H1 (cell line): ENCODE data around the gene PRICKLE3. TPM values are rescaled to one million over a fixed set of nuclear protein-coding genes. Genes with fewer than 3 reads are reported as not detected.

Experiments used
- CTCF ChIA-PET: fragments of 300-600 bp; sonication (Branson Sonifier 250); formaldehyde crosslinking; loops from one replicate; lab custom pipeline; 2021; ENCODE audit not compliant: partially characterized antibody; lab: Charles Lee
- POLR2A ChIA-PET: fragments of 300-600 bp; sonication (Branson Sonifier 250); formaldehyde crosslinking; loops from one replicate; lab custom pipeline; 2021; ENCODE audit warnings: inconsistent platforms; ENCODE audit not compliant: partially characterized antibody; lab: Charles Lee
- DNase-seq, 2 experiments: peaks; one replicate each; pipeline versions ENCODE4 v3.0.0 to v3.0.0-alpha.2; 2010 to 2022; ENCODE audit warnings: low spot score in 2 of 2, low read depth in 1 of 2, mixed read lengths in 1 of 2
- FAIRE-seq: peaks from 2 replicates; lab custom pipeline; 2011; peaks lifted over from hg19 to GRCh38; lab: Jason Lieb, UNC
- H2AFZ ChIP-seq: 2 replicates; pipeline ENCODE4 v1.8.1; 2012; ENCODE audit warnings: low read length, inconsistent platforms
- H2AK5ac ChIP-seq: 2 replicates; pipeline ENCODE4 v1.6.1; 2013; ENCODE audit warnings: low read depth, low read length
- H2BK120ac ChIP-seq: replicated peaks from 2 replicates; pipeline ENCODE3; 2013; ENCODE audit warnings: low read depth, low read length, inconsistent platforms
- H2BK12ac ChIP-seq: 2 replicates; pipeline ENCODE4 v1.6.1; 2013; ENCODE audit warnings: low read depth, low read length
- H2BK15ac ChIP-seq: 2 replicates; pipeline ENCODE4 v1.6.1; 2013; ENCODE audit warnings: low read length
- H2BK20ac ChIP-seq: 2 replicates; pipeline ENCODE4 v1.6.1; 2013; ENCODE audit warnings: low read length
- H2BK5ac ChIP-seq: 2 replicates; pipeline ENCODE4 v1.6.1; 2013; ENCODE audit warnings: low read depth, low read length
- H3K14ac ChIP-seq: 2 replicates; pipeline ENCODE4 v1.6.1; 2013; ENCODE audit warnings: inconsistent platforms; ENCODE audit not compliant: insufficient read length
- H3K18ac ChIP-seq: 2 replicates; pipeline ENCODE4 v1.6.1; 2013; ENCODE audit warnings: low read length; ENCODE audit errors: extremely low read depth
- H3K23ac ChIP-seq: 2 replicates; pipeline ENCODE4 v1.6.1; 2013; ENCODE audit warnings: inconsistent platforms; ENCODE audit not compliant: insufficient read length
- H3K23me2 ChIP-seq: 2 replicates; pipeline ENCODE4 v1.6.1; 2013; ENCODE audit warnings: low read depth, low read length
- H3K27ac ChIP-seq: 2 replicates; pipeline ENCODE4 v1.6.1; 2011; ENCODE audit warnings: low read depth, low read length, inconsistent platforms
- H3K27me3 ChIP-seq, 4 experiments: replicated peaks in 1 of 4; 1 replicate in 1 of 4; 2 replicates in 3 of 4; pipeline versions ENCODE4 v1.6.1 to v1.8.1; 2011 to 2013; ENCODE audit warnings: low read length in 3 of 4, mild to moderate bottlenecking in 3 of 4, inconsistent platforms in 2 of 4, mixed read lengths in 2 of 4, moderate library complexity in 1 of 4; ENCODE audit not compliant: control insufficient read depth in 3 of 4, insufficient read depth in 3 of 4; ENCODE audit errors: extremely low read depth in 1 of 4
- H3K36me3 ChIP-seq, 4 experiments: 2 replicates each; pipeline versions ENCODE4 v1.6.1 to v1.8.1; 2011 to 2013; ENCODE audit warnings: mild to moderate bottlenecking in 4 of 4, low read length in 3 of 4, moderate library complexity in 2 of 4, control low read depth in 1 of 4, inconsistent platforms in 1 of 4; ENCODE audit not compliant: insufficient read depth in 4 of 4, control insufficient read depth in 2 of 4
- H3K4ac ChIP-seq: replicated peaks from 2 replicates; pipeline ENCODE3; 2013; ENCODE audit warnings: low read length, low read depth, mixed read lengths, inconsistent platforms; ENCODE audit not compliant: insufficient read length
- H3K4me1 ChIP-seq, 4 experiments: replicated peaks in 1 of 4; 1 replicate in 1 of 4; 2 replicates in 3 of 4; pipeline versions ENCODE4 v1.6.1 to v1.8.1; 2011 to 2013; ENCODE audit warnings: low read length in 3 of 4, inconsistent platforms in 2 of 4, mixed read lengths in 1 of 4; ENCODE audit not compliant: insufficient read depth in 4 of 4, control insufficient read depth in 3 of 4
- H3K4me2 ChIP-seq, 2 experiments: 2 replicates each; pipeline versions ENCODE4 v1.6.1 to v1.8.1; 2011 to 2013; ENCODE audit warnings: low read depth in 2 of 2, low read length in 2 of 2, control low read depth in 1 of 2, inconsistent platforms in 1 of 2, mild to moderate bottlenecking in 1 of 2; ENCODE audit not compliant: insufficient read depth in 1 of 2
- H3K4me3 ChIP-seq, 4 experiments: fragments of 200-600, 300-600 bp in 1 of 4; sonication (generic), shearing (Covaris generic), sonication (Bioruptor Twin) in 1 of 4; 2 replicates each; pipeline versions ENCODE4 v1.5.1 to v1.8.1; 2011 to 2016; ENCODE audit warnings: low read length in 4 of 4, low read depth in 3 of 4, control low read depth in 2 of 4, inconsistent platforms in 2 of 4, mild to moderate bottlenecking in 2 of 4, mixed read lengths in 1 of 4, moderate library complexity in 1 of 4; ENCODE audit not compliant: insufficient read depth in 2 of 4; ENCODE audit errors: extremely low read depth in 1 of 4
- H3K56ac ChIP-seq: replicated peaks from 2 replicates; pipeline ENCODE3; 2013; ENCODE audit warnings: low read depth, mild to moderate bottlenecking, mixed read lengths, low read length, inconsistent platforms; ENCODE audit not compliant: insufficient read length
- H3K79me1 ChIP-seq: 2 replicates; pipeline ENCODE4 v1.6.1; 2013; ENCODE audit warnings: low read depth, low read length, control low read depth
- H3K79me2 ChIP-seq, 2 experiments: 2 replicates each; pipeline versions ENCODE4 v1.6.1 to v1.8.1; 2012 to 2013; ENCODE audit warnings: low read length in 2 of 2, mild to moderate bottlenecking in 2 of 2, inconsistent platforms in 1 of 2; ENCODE audit not compliant: insufficient read depth in 2 of 2, control insufficient read depth in 1 of 2
- H3K9ac ChIP-seq, 4 experiments: replicated peaks in 1 of 4; 1 replicate in 1 of 4; 2 replicates in 3 of 4; pipeline versions ENCODE4 v1.6.1 to v1.8.1; 2011 to 2013; ENCODE audit warnings: low read depth in 3 of 4, low read length in 3 of 4, control low read depth in 2 of 4, mild to moderate bottlenecking in 2 of 4, moderate library complexity in 2 of 4, inconsistent platforms in 1 of 4; ENCODE audit errors: extremely low read depth in 1 of 4
- H3K9me3 ChIP-seq, 2 experiments: 2 replicates each; pipeline versions ENCODE4 v1.6.1 to v1.8.1; 2012 to 2013; ENCODE audit warnings: mild to moderate bottlenecking in 2 of 2, moderate library complexity in 2 of 2, control low read depth in 1 of 2, inconsistent platforms in 1 of 2, low read depth in 1 of 2, low read length in 1 of 2, mixed read lengths in 1 of 2; ENCODE audit not compliant: insufficient read depth in 2 of 2
- H4K20me1 ChIP-seq, 2 experiments: replicated peaks in 1 of 2; 2 replicates each; pipeline versions ENCODE3 to v1.8.1; 2011 to 2013; ENCODE audit warnings: inconsistent platforms in 2 of 2, low read length in 2 of 2, mild to moderate bottlenecking in 1 of 2; ENCODE audit not compliant: insufficient read depth in 2 of 2, control insufficient read depth in 1 of 2
- H4K5ac ChIP-seq: 2 replicates; pipeline ENCODE4 v1.6.1; 2013; ENCODE audit warnings: low read length, low read depth, mixed read lengths, inconsistent platforms; ENCODE audit not compliant: insufficient read length
- H4K8ac ChIP-seq: 2 replicates; pipeline ENCODE4 v1.8.0; 2013; ENCODE audit warnings: mild to moderate bottlenecking, moderate library complexity, low read length, inconsistent platforms; ENCODE audit not compliant: insufficient read depth; ENCODE audit errors: extremely low read depth
- H4K91ac ChIP-seq: replicated peaks from 2 replicates; pipeline ENCODE3; 2013; ENCODE audit warnings: low read length, mixed read lengths, inconsistent platforms; ENCODE audit not compliant: insufficient read length
- CBX5 ChIP-seq: fragments of 300-800, 300-1000 bp; sonication (generic); IDR thresholded peaks from 2 replicates; pipeline ENCODE4 v1.7.1; 2016; ENCODE audit warnings: antibody characterized with exemption, low read length, low read depth
- EGR1 ChIP-seq: IDR thresholded peaks from 2 replicates; pipeline ENCODE4 v1.6.1; 2011; ENCODE audit warnings: low read depth, low read length, borderline replicate concordance
- EZH2 ChIP-seq: fragments of 200-600 bp; sonication (generic); IDR thresholded peaks from 2 replicates; pipeline ENCODE4 v1.7.1; 2012; ENCODE audit warnings: low read depth, mild to moderate bottlenecking, moderate library complexity, low read length, inconsistent platforms; ENCODE audit not compliant: severe bottlenecking
- HDAC2 ChIP-seq, 2 experiments: fragments of 300-600 bp in 1 of 2; sonication (generic) in 1 of 2; IDR thresholded peaks; 2 replicates each; pipeline ENCODE4 v1.6.1; 2011 to 2012; ENCODE audit warnings: low read depth in 2 of 2, low read length in 2 of 2, mild to moderate bottlenecking in 2 of 2, moderate library complexity in 2 of 2, borderline replicate concordance in 1 of 2, inconsistent platforms in 1 of 2
- KDM5A ChIP-seq: fragments of 200-600 bp; IDR thresholded peaks from 2 replicates; pipeline ENCODE4 v1.7.1; 2012; ENCODE audit warnings: mild to moderate bottlenecking, low read length, inconsistent platforms, mixed read lengths
- MAFK ChIP-seq: IDR thresholded peaks from 2 replicates; pipeline ENCODE4 v1.6.1; 2012; ENCODE audit warnings: low read depth, mild to moderate bottlenecking, improper control_type of control experiment, low read length
- RNF2 ChIP-seq: fragments of 200-900, 300-1000 bp; sonication (generic); IDR thresholded peaks from 2 replicates; pipeline ENCODE4 v1.7.1; 2016; ENCODE audit warnings: borderline replicate concordance, low read depth, mild to moderate bottlenecking, antibody characterized with exemption, low read length; ENCODE audit not compliant: poor library complexity, severe bottlenecking; ENCODE audit errors: missing control alignments
- SAP30 ChIP-seq: fragments of 300-600 bp; sonication (generic); IDR thresholded peaks from 2 replicates; pipeline ENCODE4 v1.7.1; 2012; ENCODE audit warnings: low read length, moderate library complexity, mild to moderate bottlenecking, inconsistent platforms; ENCODE audit not compliant: insufficient read depth, insufficient replicate concordance
- TCF12 ChIP-seq: IDR thresholded peaks from 2 replicates; pipeline ENCODE4 v1.6.1; 2011; ENCODE audit warnings: low read depth, mild to moderate bottlenecking, low read length
- WGBS, 2 experiments: shearing (Covaris generic) in 1 of 2; methylation state at CpG; one replicate each; pipeline versions ENCODE4 v1.1.6 to v1.1.7; 2013 to 2015; ENCODE audit warnings: low lambda C conversion rate in 2 of 2, mixed read lengths in 2 of 2, inconsistent platforms in 1 of 2, low coverage in 1 of 2, missing lambda C conversion rate in 1 of 2; ENCODE audit not compliant: insufficient replicate concordance in 2 of 2, insufficient coverage in 1 of 2, insufficient read length in 1 of 2; ENCODE audit errors: extremely low coverage in 1 of 2, missing lambda C conversion rate in 1 of 2; 5-methylcytosine and 5-hydroxymethylcytosine counted together
- polyA plus RNA-seq, 7 experiments: library from polyadenylated mRNA; depleted of rRNA in 3 of 7; stranded (reverse) in 5 of 7; unstranded in 2 of 7; fragments of >200 nt in 5 of 7; fragments of 200-250 nt in 2 of 7; gene quantifications; 1 replicate in 5 of 7; 2 replicates in 1 of 7; 4 replicates in 1 of 7; pipeline versions ENCODE4 v1.2.1 to v1.2.3, GENCODE V29; 2011 to 2013; ENCODE audit warnings: missing spikeins in 2 of 7, mixed read lengths in 2 of 7
- total RNA-seq: library from RNA; stranded (reverse); fragmentation: NEBNext Ultra II Directional; extraction: Animal tissue kit (Norgen Biotek cat#: 25700); gene quantifications from 2 replicates; pipeline ENCODE4 v1.2.1, GENCODE V29; 2021
- TF ChIP-seq, protein P1 (sequence below): IDR thresholded peaks from 2 replicates; pipeline ENCODE4 v1.6.1; 2011; ENCODE audit warnings: low read length, improper control_type of control experiment

PRICKLE3 gene
- total and polyA plus RNA-seq, 2 of the 8 experiments (the other 6 are each of a cell fraction or from before 2014, with no cell fraction given) = 9.1 to 10.6 TPM

DNA sequence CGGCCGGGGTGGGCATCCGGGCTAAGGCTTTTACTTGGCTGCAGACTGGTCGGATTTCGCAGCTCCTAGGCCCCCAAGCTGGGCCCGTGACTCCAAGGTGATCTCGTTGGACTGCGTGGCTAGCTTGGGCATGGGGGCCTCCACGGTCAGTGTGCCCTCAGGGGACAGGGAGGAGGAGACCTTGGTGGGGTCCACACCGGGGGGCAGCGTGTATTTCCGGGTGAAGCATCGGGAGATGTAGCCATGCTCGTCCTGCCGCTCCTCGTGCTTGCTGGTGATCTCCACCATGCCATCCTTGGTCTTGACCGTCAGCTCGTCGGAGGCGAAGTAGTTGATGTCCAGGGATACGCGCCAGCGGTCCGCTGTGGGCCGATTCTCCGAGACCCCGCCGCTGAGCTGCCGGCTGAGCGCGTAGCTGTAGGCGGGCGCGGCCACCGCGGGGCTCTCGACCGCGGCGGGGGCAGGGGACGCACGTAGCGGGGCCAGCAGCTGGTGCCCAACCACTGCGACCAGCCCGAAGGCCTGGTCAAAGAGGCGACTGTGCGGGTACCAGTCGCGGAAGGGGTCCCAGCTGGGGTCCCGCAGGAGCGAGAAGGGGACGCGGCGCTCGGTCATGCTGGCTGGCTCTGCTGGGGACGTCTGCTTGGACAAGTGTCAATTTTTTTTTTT, 47.8 kb upstream of the PRICKLE3 start:
- Histone ChIP-seq H2AK5ac (no peak overlapping the region), H3K18ac (no peak overlapping the region), H2BK5ac (no peak overlapping the region), H2AFZ (no peak overlapping the region), H3K56ac (no peak overlapping the region), H3K36me3 (no peaks in the 10 kb centered on the region), H3K4me3 (no peak overlapping the region), H2BK15ac (no peak overlapping the region), H3K4me2 (no peak overlapping the region), H4K20me1 (no peaks in the 10 kb centered on the region), H3K79me2 (no peaks in the 10 kb centered on the region), H2BK120ac (no peak overlapping the region), H4K91ac (no peak overlapping the region), H3K9me3 (no peaks in the 10 kb centered on the region), H2BK20ac (no peak overlapping the region), H2BK12ac (no peak overlapping the region), H3K23ac (no peak overlapping the region), H3K27me3 (no peaks in the 10 kb centered on the region), H4K8ac (no peak overlapping the region), H3K9ac (no peak overlapping the region), H4K5ac (no peak overlapping the region), H3K4ac (no peak overlapping the region), H3K14ac (no peak overlapping the region), H3K4me1 (peaks cover 0 to 6% (median 1%) of the 10 kb centered on the region in 4 experiments; a peak in 2 of 7 replicates), H3K23me2 (peaks cover 9% of the 10 kb centered on the region; the same call in 1 of the 2 replicates), H3K79me1 (no peaks in the 10 kb centered on the region), H3K27ac (no peak overlapping the region)
- ChIA-PET POLR2A (interaction anchor here (0.8 to 1.5 kb wide), 2 partner anchors 26 to 35 kb away, joined by 3 to 4 read pairs; no protein-coding TSS in a partner anchor), CTCF (interaction anchor here (2.7 kb wide), 1 partner anchor 41 kb away, joined by 11 read pairs; no protein-coding TSS in a partner anchor)
- DNase-seq = no peak
- 81% methylated on average over 9 of the region's 56 CpGs; no CpG with 5 or more reads in 1 of the 2 experiments for WGBS, 2 experiments
- FAIRE-seq = no peak
- TF ChIP-seq SAP30 = no peak
- TF ChIP-seq EZH2 = no peak
- no peak for TF ChIP-seq HDAC2 (IDR thresholded peaks at IDR 0.05; ENCODE audit: borderline replicate concordance in 1 of 2, low read depth in 2 of 2, low read length in 2 of 2)
- no peak for TF ChIP-seq RNF2
- TF ChIP-seq EGR1 = no peak
- no peak for TF ChIP-seq CBX5
- no peak for TF ChIP-seq KDM5A
- TF ChIP-seq, protein P1, sequence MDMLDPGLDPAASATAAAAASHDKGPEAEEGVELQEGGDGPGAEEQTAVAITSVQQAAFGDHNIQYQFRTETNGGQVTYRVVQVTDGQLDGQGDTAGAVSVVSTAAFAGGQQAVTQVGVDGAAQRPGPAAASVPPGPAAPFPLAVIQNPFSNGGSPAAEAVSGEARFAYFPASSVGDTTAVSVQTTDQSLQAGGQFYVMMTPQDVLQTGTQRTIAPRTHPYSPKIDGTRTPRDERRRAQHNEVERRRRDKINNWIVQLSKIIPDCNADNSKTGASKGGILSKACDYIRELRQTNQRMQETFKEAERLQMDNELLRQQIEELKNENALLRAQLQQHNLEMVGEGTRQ = no peak
- no peak for TF ChIP-seq TCF12
- no peak for TF ChIP-seq MAFK
